Stimulated activated CD4-positive, alpha-beta T cell treated with anti-CD3 and anti-CD28 coated beads, TNF-alpha, amount 100 ng/mL, for 48 hours (primary cell): Measurements from ENCODE around the gene SLC7A9.

Source experiments
- DNase-seq, 3 donors: peaks; one replicate each; pipeline ENCODE4 v3.0.0-alpha.2; 2020; ENCODE audit warnings: low read depth in 3 of 3

The SLC7A9 gene

GRCh38 chr19:32869369-32869965 is at the start of gene SLC7A9:
Gene SLC7A9, minus strand, starts transcription at chr19:32869767. Its CDS starts 1,233 bp downstream, at chr19:32868534.
- DNase-seq, result no peak

- no peak for DNase-seq
Measured at GRCh38 chr19:32919365-32919764, 49.8 kb upstream of the SLC7A9 start.

GRCh38 chr19:32917616-32917996 is 48.0 kb upstream of the SLC7A9 start:
- no peak for DNase-seq

- no peak for DNase-seq
Measured at GRCh38 chr19:32916969-32917615, 47.5 kb upstream of the SLC7A9 start.

- DNase-seq, result no peak
Measured at GRCh38 chr19:32914879-32915660, 45.5 kb upstream of the SLC7A9 start.

- DNase-seq, result no peak
Measured at GRCh38 chr19:32911467-32911866, 41.9 kb upstream of the SLC7A9 start.

GRCh38 chr19:32910874-32911273 is 41.3 kb upstream of the SLC7A9 start:
- DNase-seq, result no peak

- no peak for DNase-seq
Measured at GRCh38 chr19:32910094-32910493, 40.5 kb upstream of the SLC7A9 start.

- no peak for DNase-seq
Measured at GRCh38 chr19:32909257-32909656, 39.7 kb upstream of the SLC7A9 start.

GRCh38 chr19:32908641-32909190 is 39.1 kb upstream of the SLC7A9 start:
- no peak for DNase-seq

- DNase-seq, result no peak
Measured at GRCh38 chr19:32902448-32902847, 32.9 kb upstream of the SLC7A9 start.

- no peak for DNase-seq
Measured at GRCh38 chr19:32901504-32902161, 32.1 kb upstream of the SLC7A9 start.

- no peak for DNase-seq
Measured at GRCh38 chr19:32896516-32897214, 27.1 kb upstream of the SLC7A9 start.

GRCh38 chr19:32895384-32895783 is 25.8 kb upstream of the SLC7A9 start:
- DNase-seq, result no peak

- no peak for DNase-seq
Measured at GRCh38 chr19:32891609-32892008, 22.0 kb upstream of the SLC7A9 start.

GRCh38 chr19:32890841-32891240 is 21.3 kb upstream of the SLC7A9 start:
- no peak for DNase-seq

GRCh38 chr19:32890326-32890725 is 20.8 kb upstream of the SLC7A9 start:
- no peak for DNase-seq

GRCh38 chr19:32889137-32889934 is 19.8 kb upstream of the SLC7A9 start:
- DNase-seq, result no peak

GRCh38 chr19:32887572-32888215 is 18.1 kb upstream of the SLC7A9 start:
- no peak for DNase-seq

GRCh38 chr19:32886241-32886640 is 16.7 kb upstream of the SLC7A9 start:
- no peak for DNase-seq
